GM12878 (cell line): ENCODE data around the gene TMEM266. TPM values are rescaled to one million over a fixed set of nuclear protein-coding genes. Genes with fewer than 3 reads are reported as not detected.

Experiments
- ATAC-seq: fragments of 200-7000 bp; cut with Tn5 transposase; 3 replicates; pipeline ENCODE4 v1.9.1; 2020; ENCODE audit warnings: mild to moderate bottlenecking, moderate library complexity
- BruUV-seq: library from RNA; stranded (reverse); fragments of 400-500 nt; replicated peaks from 2 replicates; lab custom pipeline; 2021; lab: Mats Ljungman, UMichigan
- CTCF ChIA-PET: fragments of 300-600 bp; sonication (Branson Sonifier 250); formaldehyde crosslinking; extraction: SDS; loops from one replicate; lab custom pipeline; 2021; ENCODE audit warnings: inconsistent platforms; lab: Yijun Ruan, JAX
- POLR2A ChIA-PET: fragments of 350-600 bp; formaldehyde crosslinking; extraction: SDS; loops from one replicate; lab custom pipeline; 2021; ENCODE audit warnings: inconsistent platforms; lab: Charles Lee
- RAD21 ChIA-PET: fragments of 300-600 bp; sonication (Branson Sonifier 250); formaldehyde crosslinking; loops from one replicate; lab custom pipeline; 2023; ENCODE audit warnings: antibody characterized with exemption; ENCODE audit not compliant: unreplicated experiment; lab: Charles Lee
- SMC1A ChIA-PET: fragments of 300-600 bp; sonication (Branson Sonifier 250); formaldehyde crosslinking; loops from one replicate; lab custom pipeline; 2023; ENCODE audit not compliant: unreplicated experiment, uncharacterized antibody; lab: Charles Lee
- DNase-seq: peaks from one replicate; pipeline ENCODE4 v3.0.0-alpha.2; 2011; ENCODE audit warnings: low read depth, low spot score
- FAIRE-seq: peaks from 3 replicates; lab custom pipeline; 2011; peaks lifted over from hg19 to GRCh38; lab: Jason Lieb, UNC
- H2AFZ ChIP-seq: 2 replicates; pipeline ENCODE4 v1.6.0; 2011; ENCODE audit warnings: low read depth, low read length, control low read depth; ENCODE audit not compliant: control insufficient read depth
- H3K27ac ChIP-seq: 2 replicates; pipeline ENCODE4 v1.5.1; 2011; ENCODE audit warnings: control low read depth; ENCODE audit not compliant: control insufficient read depth, insufficient read depth
- H3K27me3 ChIP-seq, 2 experiments: replicated peaks in 1 of 2; 2 replicates each; pipeline versions ENCODE4 v1.6.0 to v1.6.1; 2011; ENCODE audit warnings: low read length in 1 of 2; ENCODE audit not compliant: control insufficient read depth in 2 of 2, insufficient read depth in 2 of 2
- H3K36me3 ChIP-seq, 2 experiments: 2 replicates each; pipeline ENCODE4 v1.5.1; 2011; ENCODE audit warnings: low read length in 1 of 2; ENCODE audit not compliant: control insufficient read depth in 2 of 2, insufficient read depth in 2 of 2
- H3K4me1 ChIP-seq: 2 replicates; pipeline ENCODE4 v1.6.1; 2011; ENCODE audit warnings: mild to moderate bottlenecking, low read length, moderate library complexity, mixed read lengths; ENCODE audit not compliant: control insufficient read depth, insufficient read depth
- H3K4me2 ChIP-seq: 2 replicates; pipeline ENCODE4 v1.6.0; 2011; ENCODE audit warnings: control low read depth; ENCODE audit not compliant: control insufficient read depth, insufficient read depth
- H3K4me3 ChIP-seq: fragments of 200-600 bp; sonication (generic); 2 replicates; pipeline ENCODE4 v1.5.1; 2016
- H3K79me2 ChIP-seq: 2 replicates; pipeline ENCODE4 v1.6.0; 2011; ENCODE audit warnings: low read length; ENCODE audit not compliant: control insufficient read depth, insufficient read depth
- H3K9ac ChIP-seq: 2 replicates; pipeline ENCODE4 v1.8.0; 2011; ENCODE audit warnings: low read length, control low read depth, mixed read lengths; ENCODE audit not compliant: control insufficient read depth, insufficient read depth
- H3K9me3 ChIP-seq: replicated peaks from 3 replicates; pipeline ENCODE4 v1.5.1; 2011; ENCODE audit warnings: mild to moderate bottlenecking, low read length; ENCODE audit not compliant: control insufficient read depth, insufficient read depth
- H4K20me1 ChIP-seq: 2 replicates; pipeline ENCODE4 v1.6.0; 2011; ENCODE audit not compliant: control insufficient read depth, insufficient read depth
- MYC ChIP-seq: IDR thresholded peaks from 2 replicates; pipeline ENCODE4 v1.6.1; 2011; ENCODE audit warnings: mild to moderate bottlenecking, low read length, moderate library complexity, inconsistent platforms; ENCODE audit not compliant: insufficient read depth, insufficient replicate concordance, insufficient read length, severe bottlenecking
- NFIC ChIP-seq: IDR thresholded peaks from 2 replicates; pipeline ENCODE4 v1.6.1; 2012; ENCODE audit warnings: low read depth, mild to moderate bottlenecking, inconsistent platforms, low read length, moderate library complexity
- STAT1 ChIP-seq: fragments of 450-650 bp; conservative IDR thresholded peaks from 2 replicates; pipeline ENCODE4 v1.6.1; 2014; ENCODE audit warnings: antibody characterized with exemption, mild to moderate bottlenecking
- SUZ12 ChIP-seq: fragments of 200-600 bp; sonication (generic); IDR thresholded peaks from one replicate; pipeline ENCODE4 v1.6.1; 2018; ENCODE audit warnings: antibody characterized with exemption, mild to moderate bottlenecking; ENCODE audit not compliant: unreplicated experiment
- WGBS: methylation state at CpG from one replicate; pipeline ENCODE4 v1.1.6; 2016; ENCODE audit warnings: low lambda C conversion rate; ENCODE audit not compliant: insufficient replicate concordance, insufficient coverage; ENCODE audit errors: missing lambda C conversion rate; 5-methylcytosine and 5-hydroxymethylcytosine counted together
- in situ Hi-C: fragments of 300-500 bp; cut with MboI; formaldehyde crosslinking; loops from 9 replicates; pipeline ENCODE4 v1.14.3; 2018; ENCODE audit warnings: mixed read lengths
- intact Hi-C: fragments of 100-400 bp; cut with micrococcal nuclease; formaldehyde crosslinking; loops from one replicate; pipeline ENCODE4 v1.14.2; 2022; ENCODE audit not compliant: unreplicated experiment
- polyA plus RNA-seq, 11 experiments: library from polyadenylated mRNA; depleted of rRNA in 4 of 11; unstranded in 6 of 11; stranded (reverse) in 5 of 11; fragments of >200 nt; fragmentation: Nextera tagmentation in 4 of 11; fragmentation: Illumina TruSeq in 1 of 11; extraction: Ambion mirVana in 4 of 11; extraction: Trizol in 1 of 11; gene quantifications; 1 replicate in 1 of 11; 2 replicates in 10 of 11; pipeline versions ENCODE4 v1.2.1 to v1.2.3, GENCODE V29; 2011 to 2016; ENCODE audit warnings: inconsistent platforms in 2 of 11, missing spikeins in 2 of 11, low read depth in 1 of 11
- total RNA-seq, 4 experiments: library from RNA; depleted of rRNA in 3 of 4; stranded (reverse); fragments of >200 nt in 3 of 4; fragmentation: Illumina TruSeq in 1 of 4; extraction: Trizol in 1 of 4; gene quantifications; 2 replicates each; pipeline versions ENCODE4 v1.2.1 to v1.2.3, GENCODE V29; 2013 to 2021
- TF ChIP-seq, protein P1 (sequence below): fragments of 450-650 bp; IDR thresholded peaks from 2 replicates; pipeline ENCODE4 v1.6.1; 2018; ENCODE audit warnings: mild to moderate bottlenecking, low read depth, moderate library complexity; ENCODE audit not compliant: partially characterized antibody
- TF ChIP-seq, protein P2 (sequence below): fragments of 450-650 bp; conservative IDR thresholded peaks from 2 replicates; pipeline ENCODE4 v1.6.1; 2017; ENCODE audit warnings: mild to moderate bottlenecking, moderate library complexity
- TF ChIP-seq, protein P3 (sequence below): fragments of 450-650 bp; formaldehyde crosslinking; IDR thresholded peaks from 2 replicates; pipeline ENCODE4 v1.4.0; 2022; ENCODE audit warnings: mild to moderate bottlenecking, moderate library complexity

The TMEM266 gene
- total and polyA plus RNA-seq, 10 of the 15 experiments (the other 5 are each of a cell fraction or from before 2014, with no cell fraction given) = 0.11 to 0.70 (median 0.39) TPM

DNA sequence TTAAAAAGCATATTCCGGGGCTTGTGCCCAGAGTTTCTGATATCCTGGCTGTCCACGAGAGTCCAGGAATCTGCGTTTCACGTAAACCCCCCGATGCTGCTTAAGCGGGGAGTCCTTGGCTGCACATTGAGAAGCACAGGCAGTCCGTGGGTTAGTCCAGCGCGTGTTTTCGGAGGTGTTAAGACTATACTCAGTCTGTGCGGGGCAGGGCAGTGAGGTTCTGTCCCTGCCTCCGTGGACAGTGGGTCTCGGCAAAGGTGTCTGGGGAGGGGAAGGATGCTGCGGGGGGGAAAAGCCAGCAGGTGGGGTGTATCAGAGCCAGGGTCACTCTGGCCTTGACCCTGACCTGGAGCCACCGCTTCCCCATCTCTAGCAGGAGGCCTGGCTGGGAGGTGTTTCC is 106.2 kb downstream of the TMEM266 start:
- H3K4me3 ChIP-seq = no peak overlapping the region
- FAIRE-seq = no peak
- no peak overlapping the region for H3K9ac ChIP-seq
- no peaks in the 10 kb centered on the region for H3K9me3 ChIP-seq
- H3K79me2 ChIP-seq = no peaks in the 10 kb centered on the region
- ChIA-PET RAD21 (no interaction called here), SMC1A (no interaction called here)
- no peaks in the 10 kb centered on the region; a peak in 2 of 4 replicates for H3K27me3 ChIP-seq
- in situ Hi-C loops = no loop called here
- intact Hi-C loops = no loop called here
- no peaks in the 10 kb centered on the region for H3K4me1 ChIP-seq
- no peak for DNase-seq
- H4K20me1 ChIP-seq = no peaks in the 10 kb centered on the region
- ATAC-seq = no peak
- H3K4me2 ChIP-seq = no peak overlapping the region
- TF ChIP-seq, protein P1, sequence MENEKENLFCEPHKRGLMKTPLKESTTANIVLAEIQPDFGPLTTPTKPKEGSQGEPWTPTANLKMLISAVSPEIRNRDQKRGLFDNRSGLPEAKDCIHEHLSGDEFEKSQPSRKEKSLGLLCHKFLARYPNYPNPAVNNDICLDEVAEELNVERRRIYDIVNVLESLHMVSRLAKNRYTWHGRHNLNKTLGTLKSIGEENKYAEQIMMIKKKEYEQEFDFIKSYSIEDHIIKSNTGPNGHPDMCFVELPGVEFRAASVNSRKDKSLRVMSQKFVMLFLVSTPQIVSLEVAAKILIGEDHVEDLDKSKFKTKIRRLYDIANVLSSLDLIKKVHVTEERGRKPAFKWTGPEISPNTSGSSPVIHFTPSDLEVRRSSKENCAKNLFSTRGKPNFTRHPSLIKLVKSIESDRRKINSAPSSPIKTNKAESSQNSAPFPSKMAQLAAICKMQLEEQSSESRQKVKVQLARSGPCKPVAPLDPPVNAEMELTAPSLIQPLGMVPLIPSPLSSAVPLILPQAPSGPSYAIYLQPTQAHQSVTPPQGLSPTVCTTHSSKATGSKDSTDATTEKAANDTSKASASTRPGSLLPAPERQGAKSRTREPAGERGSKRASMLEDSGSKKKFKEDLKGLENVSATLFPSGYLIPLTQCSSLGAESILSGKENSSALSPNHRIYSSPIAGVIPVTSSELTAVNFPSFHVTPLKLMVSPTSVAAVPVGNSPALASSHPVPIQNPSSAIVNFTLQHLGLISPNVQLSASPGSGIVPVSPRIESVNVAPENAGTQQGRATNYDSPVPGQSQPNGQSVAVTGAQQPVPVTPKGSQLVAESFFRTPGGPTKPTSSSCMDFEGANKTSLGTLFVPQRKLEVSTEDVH = no peak
- TF ChIP-seq STAT1 (no peak), NFIC (no peak), MYC (no peak), SUZ12 (no peak)
- TF ChIP-seq, protein P2, sequence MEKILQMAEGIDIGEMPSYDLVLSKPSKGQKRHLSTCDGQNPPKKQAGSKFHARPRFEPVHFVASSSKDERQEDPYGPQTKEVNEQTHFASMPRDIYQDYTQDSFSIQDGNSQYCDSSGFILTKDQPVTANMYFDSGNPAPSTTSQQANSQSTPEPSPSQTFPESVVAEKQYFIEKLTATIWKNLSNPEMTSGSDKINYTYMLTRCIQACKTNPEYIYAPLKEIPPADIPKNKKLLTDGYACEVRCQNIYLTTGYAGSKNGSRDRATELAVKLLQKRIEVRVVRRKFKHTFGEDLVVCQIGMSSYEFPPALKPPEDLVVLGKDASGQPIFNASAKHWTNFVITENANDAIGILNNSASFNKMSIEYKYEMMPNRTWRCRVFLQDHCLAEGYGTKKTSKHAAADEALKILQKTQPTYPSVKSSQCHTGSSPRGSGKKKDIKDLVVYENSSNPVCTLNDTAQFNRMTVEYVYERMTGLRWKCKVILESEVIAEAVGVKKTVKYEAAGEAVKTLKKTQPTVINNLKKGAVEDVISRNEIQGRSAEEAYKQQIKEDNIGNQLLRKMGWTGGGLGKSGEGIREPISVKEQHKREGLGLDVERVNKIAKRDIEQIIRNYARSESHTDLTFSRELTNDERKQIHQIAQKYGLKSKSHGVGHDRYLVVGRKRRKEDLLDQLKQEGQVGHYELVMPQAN = no peak
- TF ChIP-seq, protein P3, sequence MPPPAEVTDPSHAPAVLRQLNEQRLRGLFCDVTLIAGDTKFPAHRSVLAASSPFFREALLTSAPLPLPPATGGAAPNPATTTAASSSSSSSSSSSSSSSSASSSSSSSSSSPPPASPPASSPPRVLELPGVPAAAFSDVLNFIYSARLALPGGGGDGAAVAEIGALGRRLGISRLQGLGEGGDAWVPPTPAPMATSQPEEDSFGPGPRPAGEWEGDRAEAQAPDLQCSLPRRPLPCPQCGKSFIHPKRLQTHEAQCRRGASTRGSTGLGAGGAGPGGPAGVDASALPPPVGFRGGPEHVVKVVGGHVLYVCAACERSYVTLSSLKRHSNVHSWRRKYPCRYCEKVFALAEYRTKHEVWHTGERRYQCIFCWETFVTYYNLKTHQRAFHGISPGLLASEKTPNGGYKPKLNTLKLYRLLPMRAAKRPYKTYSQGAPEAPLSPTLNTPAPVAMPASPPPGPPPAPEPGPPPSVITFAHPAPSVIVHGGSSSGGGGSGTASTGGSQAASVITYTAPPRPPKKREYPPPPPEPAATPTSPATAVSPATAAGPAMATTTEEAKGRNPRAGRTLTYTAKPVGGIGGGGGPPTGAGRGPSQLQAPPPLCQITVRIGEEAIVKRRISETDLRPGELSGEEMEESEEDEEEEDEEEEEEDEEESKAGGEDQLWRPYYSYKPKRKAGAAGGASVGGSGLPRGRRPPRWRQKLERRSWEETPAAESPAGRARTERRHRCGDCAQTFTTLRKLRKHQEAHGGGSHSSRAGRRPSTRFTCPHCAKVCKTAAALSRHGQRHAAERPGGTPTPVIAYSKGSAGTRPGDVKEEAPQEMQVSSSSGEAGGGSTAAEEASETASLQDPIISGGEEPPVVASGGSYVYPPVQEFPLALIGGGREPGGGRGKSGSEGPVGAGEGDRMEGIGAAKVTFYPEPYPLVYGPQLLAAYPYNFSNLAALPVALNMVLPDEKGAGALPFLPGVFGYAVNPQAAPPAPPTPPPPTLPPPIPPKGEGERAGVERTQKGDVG (CRISPR knock-in tag) = no peak
- TF ChIP-seq, all 136 proteins: peak for 0
- 58% methylated on average over 12 of the region's 15 CpGs for WGBS
- Histone ChIP-seq H2AFZ (no peak overlapping the region), H3K27ac (no peak overlapping the region), H3K36me3 (no peaks in the 10 kb centered on the region)
- ChIA-PET CTCF (no interaction called here), POLR2A (no interaction called here)
- BruUV-seq = no TSS peak
